ENCODE data around the gene NAXE. TPM values are rescaled to one million over a fixed set of nuclear protein-coding genes. Genes with fewer than 3 reads are reported as not detected.
"Not testable (repeated sequence)": the region's sequence is repeated elsewhere in the genome, so short reads cannot be mapped to it uniquely, and the experiment has no call there.

Gene NAXE
- total RNA-seq, 1 donor from 2014 or later = 126 TPM

DNA sequence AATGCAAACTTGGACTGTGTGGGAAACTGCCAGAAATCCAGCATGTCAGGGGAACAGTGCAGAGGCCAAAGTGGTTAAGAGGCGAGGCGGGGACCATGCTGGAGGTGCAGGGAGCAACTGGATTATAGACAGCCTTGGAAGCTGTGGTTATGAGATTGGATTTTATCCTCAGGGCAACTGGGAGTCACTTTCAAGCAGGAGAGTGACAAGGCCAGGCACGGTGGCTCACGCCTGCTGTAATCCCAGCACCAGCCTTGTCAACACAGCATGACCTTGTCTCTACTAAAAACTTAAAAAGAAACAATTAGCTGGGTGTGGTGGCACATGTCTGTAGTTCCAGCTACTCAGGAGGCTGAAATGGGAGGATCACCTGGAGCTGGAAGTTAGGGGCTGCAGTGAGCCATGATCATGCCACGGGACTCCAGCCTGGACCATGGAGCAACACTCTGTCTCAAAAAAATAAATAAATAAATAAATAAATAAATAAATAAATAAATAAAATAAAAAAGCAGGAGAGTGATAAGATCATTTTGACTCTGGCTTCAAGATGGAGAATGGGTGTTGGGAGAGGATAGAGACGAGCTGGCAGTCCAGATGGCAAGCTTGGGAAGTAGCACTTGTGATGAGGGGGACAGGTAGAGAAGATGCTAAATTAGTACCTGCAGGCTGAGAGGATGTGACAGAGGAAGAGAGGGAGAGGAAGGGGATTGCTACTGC, 31.2 kb downstream of the NAXE start:
- no peak for DNase-seq (ENCODE audit: low read depth, low spot score)

DNA sequence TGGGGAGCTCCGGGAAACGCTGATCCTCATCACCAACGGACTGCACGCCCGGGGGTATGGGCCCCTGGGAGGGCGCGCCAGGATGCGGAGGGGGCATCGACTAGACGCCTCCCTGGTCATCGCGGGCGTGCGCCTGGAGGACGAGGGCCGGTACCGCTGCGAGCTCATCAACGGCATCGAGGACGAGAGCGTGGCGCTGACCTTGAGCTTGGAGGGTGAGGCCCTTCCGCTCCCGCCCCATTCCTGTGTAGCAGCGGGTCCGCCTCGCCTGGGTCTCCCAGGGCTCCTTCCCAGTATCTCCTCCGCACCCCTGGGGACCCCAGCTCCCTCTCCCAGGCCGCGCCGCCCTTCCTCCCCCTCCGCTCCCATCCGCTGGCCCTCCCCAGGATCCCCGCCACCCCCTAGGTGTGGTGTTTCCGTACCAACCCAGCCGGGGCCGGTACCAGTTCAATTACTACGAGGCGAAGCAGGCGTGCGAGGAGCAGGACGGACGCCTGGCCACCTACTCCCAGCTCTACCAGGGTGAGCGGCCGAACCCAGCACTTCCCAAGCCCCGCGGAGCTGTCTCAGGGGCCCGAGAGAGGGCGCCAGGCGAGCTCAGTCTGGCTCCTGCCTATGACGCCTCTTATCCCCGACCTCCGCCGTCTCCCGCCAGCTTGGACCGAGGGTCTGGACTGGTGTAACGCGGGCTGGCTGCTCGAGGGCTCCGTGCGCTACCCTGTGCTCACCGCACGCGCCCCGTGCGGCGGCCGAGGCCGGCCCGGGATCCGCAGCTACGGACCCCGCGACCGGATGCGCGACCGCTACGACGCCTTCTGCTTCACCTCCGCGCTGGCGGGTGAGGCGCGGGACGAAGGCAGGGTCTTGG, 32.6 kb downstream of the NAXE start:
- no peak for DNase-seq (ENCODE audit: low read depth, low spot score)

DNA sequence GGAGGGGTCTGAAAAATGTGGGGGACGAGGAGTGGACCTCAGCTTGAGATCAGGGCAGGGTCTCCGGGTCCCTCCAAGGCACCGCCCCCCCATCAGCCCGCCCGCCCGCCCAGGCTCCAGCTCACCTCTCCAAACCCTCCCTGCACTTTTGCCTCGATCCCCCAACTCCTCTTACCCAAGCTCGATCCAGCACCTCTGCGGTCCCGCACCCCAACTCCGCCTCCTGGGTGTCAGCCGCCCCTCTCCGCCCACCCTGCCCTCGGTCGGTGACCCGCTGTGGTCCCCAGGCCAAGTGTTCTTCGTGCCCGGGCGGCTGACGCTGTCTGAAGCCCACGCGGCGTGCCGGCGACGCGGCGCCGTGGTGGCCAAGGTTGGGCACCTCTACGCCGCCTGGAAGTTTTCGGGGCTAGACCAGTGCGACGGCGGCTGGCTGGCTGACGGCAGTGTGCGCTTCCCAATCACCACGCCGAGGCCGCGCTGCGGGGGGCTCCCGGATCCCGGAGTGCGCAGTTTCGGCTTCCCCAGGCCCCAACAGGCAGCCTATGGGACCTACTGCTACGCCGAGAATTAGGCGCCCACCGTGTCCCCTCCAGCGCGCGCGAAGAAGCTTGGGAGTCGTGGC, 33.3 kb downstream of the NAXE start:
- no peak for DNase-seq (ENCODE audit: low read depth, low spot score)

DNA sequence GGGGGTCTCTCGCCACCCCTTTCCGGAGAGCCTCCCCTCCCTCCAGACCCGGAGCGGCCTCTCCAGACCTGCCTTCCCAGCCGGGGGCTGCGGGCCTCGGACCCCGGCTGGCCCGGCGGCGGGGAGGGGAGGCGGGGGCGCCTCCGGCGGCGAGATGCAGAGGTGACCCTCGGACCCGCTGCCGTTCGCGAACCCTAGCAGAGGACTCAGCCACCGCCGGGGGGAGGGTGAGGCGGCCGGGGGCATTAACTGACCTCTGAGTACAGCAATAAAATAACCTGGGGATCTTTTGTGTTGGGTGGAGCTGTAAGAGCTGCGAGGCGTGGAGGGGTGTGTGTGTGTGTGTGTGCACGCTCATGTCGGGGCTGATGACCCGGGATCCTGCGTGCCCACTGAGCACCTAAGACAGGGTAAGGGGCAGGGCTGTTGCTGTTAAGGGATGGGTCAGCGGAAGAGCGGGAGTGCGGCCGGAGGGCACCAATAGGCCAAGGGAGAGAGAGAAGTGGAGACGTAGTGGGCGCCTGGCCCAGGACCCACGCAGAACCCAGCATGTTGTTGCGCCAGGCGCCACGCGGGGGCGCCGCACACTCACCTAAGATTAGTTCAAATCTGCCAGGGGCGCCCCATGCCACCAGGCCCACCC, 34.0 kb downstream of the NAXE start:
- no peak for DNase-seq (ENCODE audit: low read depth, low spot score)

DNA sequence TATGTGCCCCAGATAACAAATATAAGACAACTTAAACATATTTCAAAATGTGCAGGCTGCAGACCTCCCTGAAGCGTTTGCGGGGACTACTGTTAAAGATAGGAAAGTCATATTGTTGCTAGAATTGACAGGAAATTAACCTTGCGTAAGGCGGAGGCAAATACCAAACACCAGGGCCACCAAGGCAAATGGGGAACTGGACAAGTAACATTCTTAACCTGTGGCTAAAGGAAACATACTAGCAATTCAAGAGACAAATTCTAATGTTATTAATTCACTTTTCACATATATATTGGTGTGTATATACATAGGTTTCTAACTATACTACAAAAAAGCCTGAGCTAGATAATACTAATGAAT, 34.5 kb downstream of the NAXE start:
- DNase-seq (ENCODE audit: low read depth, low spot score) = no peak

DNA sequence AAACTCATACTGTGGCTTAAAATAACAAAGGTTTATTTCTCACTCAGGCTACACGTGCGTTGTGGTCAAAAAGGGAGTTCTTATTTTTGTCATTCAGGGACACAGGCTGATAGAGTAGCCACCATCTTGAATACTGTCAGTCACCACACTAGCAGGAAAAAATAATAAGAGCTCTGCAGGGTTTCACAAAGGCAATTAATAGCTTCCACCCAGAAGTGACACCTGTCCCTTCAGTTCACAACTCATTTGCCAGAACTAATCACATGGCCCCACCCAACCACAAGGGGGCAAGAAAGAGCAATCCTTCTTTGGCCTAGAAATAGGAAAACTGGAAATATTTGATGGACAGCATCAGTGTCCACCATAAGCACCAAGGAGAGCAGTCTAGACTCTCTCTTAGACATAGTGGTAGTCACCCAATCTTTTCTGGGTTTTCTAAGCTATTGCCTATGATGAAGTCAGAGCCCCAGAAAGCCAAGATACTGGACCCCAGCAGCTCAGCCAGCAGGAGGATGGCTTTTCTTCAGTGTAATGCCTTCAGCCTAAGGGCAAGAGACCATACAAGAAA, 35.8 kb downstream of the NAXE start:
- DNase-seq (ENCODE audit: low read depth, low spot score) = no peak

DNA sequence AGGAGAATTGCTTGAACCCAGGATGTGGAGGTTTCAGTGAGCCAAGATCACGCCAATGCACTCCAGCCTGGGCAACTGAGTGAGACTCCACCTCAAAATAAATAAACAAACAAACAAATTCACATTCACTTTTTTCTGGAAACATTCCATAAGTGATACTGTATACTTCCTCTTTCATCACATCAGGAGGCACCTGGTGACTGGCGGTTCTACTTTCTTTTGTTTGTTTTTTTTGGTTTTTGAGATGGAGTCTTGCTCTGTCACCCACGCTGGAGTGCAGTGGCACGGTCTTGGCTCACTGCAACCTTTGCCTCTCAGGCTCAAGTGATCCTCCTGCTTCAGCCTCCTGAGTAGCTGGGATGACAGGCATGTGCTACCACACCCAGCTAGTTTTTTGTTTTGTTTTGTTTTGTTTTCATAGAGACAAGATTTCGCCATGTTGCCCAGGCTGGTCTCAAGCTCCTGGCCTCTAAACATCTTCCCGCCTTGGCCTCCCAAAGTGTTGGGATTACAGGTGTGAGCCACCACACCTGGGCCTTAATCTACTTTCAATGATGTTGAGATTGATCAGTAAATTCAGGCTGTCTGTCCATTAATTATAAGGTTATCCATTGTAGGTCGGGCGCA, 38.4 kb downstream of the NAXE start:
- DNase-seq (ENCODE audit: low read depth, low spot score) = no peak

DNA sequence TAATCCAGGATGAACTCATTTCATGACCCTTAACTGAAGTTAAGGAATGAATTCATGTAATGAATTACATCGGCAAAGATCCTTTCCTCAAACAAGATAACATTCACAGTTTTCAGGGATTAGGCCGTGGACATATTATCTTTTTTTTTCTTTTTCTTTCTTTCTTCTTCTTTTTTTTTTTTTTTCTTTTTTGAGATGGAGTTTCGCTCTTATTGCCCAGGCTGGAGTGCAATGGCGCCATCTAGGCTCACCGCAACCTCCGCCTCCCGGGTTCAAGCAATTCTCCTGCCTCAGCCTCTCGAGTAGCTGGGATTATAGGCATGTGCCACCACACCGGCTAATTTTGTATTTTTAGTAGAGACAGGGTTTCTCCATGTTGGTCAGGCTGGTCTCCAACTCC, 39.6 kb downstream of the NAXE start:
- DNase-seq (ENCODE audit: low read depth, low spot score) = not testable (repeated sequence)

DNA sequence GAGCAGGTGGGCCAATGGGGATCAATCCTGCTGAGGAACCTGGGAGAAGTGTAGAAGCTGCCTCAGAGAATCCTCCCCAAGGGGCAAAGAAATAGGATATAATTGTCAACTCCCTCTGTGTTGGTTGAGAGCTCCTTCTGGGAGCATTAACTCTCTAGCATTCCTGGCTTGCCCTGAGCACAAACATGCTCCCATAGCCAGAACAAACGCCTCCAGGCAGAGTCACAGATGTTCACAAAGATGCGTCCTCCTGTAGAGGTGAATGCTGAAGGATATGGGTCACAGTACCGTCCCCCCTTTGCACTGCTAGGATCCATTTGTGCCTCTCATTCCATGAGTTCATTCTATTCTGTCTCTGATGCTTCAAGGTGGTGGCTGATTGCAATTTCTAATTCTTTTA, 40.8 kb downstream of the NAXE start:
- DNase-seq (ENCODE audit: low read depth, low spot score) = no peak

DNA sequence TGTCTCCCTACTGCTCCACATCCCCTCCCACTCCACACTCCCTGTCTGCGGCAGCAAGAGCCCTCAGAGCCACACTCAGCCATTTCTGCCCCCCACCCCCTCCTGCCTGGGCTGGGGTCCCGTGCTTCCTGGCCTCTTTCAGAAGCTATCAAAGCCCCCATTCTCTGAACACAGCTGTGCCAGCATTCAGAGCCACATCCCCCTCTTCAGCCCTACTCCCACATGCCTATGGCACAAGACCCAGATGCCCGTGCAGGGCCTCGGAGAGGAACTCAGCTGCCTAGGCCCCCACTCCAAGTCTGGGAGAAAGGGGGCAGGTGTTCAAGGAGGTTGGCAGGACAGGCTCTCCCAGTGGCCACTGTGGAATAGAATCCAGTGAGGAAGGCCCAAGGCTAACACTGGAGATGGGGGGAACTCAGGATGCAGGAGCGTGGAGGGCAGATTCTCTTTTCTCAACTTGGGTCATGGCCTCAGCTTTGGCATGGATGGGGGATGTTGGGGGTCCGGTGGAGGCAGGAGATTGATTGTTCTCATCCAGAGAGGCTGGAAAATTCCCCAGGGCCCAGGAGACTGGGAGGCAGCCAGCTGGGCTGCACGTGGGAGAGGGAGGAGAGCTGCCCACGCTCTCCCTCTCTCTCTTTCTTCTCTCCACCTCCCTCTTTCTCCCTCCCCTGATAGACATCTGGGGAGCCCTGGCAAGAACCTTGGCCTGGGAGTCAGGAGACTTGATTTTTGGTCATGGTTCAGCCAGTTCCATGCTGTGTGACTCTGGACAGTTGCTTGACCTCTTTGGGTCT, 46.8 kb downstream of the NAXE start:
- DNase-seq (ENCODE audit: low read depth, low spot score) = no peak

DNA sequence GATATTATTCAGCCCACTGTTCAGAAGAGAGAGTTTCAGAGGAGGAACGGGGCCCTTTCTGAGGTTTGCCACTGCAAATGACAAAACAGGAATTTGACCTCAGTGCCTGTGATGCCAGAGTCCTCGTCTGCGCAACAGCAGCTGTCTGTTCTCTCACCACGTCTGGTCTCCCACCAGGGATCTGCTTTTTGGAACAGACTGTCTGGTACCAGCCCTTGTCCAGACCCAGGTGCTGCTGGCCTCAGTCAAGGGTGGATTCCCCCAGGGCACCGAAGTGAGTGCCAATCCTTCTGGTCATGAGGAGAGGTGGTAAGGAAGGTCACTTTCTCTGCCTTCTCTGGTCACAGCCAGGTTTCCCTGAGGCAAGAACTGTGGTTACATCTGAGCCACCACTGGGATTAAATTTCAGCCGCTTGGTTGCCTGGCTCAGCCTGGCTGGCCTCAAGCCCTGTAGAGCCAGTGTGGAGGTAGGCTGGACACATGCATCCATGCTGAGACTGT, 48.1 kb downstream of the NAXE start:
- no peak for DNase-seq (ENCODE audit: low read depth, low spot score)

DNA sequence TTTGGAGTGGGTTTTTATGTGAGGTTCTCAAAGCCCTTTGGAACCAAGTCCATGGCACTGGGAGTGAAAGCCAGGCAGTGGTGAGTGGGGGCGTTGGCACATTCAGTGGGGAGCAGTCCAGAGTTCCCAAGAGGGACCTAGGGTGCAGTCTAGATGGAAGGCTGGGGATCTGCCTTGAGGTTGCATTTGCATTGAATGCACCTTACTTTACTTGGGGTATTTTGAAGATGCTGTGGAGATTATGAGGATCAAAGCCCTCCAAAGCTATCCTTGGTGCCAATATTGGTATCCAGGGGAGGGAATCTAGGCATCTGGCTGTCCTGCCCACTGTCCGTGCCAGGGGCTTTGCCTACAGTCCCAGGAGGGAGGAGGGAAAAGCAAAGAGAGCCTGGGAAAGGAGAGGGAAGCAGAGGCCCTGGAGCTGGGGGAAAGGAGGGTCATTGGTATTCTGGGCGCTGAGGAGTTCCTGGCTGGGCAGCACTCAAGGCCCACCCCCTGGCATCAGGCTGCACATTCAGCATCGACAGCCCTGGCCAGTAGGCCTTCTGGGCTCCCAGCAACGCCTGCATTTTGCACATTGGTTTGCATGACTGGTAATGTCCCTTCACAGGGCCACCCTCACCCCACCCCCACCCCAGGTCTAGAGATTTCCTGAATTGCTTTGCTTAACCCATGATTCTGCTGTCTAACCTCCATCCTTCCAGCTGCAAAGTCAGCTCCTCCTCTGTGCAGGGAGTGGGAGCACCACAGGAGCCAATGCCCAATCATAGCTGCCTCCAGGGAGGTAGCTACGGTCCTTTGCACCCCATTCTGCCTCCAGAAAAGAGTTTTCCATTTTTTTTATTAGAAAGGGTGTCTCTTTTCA, 49.5 kb downstream of the NAXE start:
- DNase-seq (ENCODE audit: low read depth, low spot score) = no peak

DNA sequence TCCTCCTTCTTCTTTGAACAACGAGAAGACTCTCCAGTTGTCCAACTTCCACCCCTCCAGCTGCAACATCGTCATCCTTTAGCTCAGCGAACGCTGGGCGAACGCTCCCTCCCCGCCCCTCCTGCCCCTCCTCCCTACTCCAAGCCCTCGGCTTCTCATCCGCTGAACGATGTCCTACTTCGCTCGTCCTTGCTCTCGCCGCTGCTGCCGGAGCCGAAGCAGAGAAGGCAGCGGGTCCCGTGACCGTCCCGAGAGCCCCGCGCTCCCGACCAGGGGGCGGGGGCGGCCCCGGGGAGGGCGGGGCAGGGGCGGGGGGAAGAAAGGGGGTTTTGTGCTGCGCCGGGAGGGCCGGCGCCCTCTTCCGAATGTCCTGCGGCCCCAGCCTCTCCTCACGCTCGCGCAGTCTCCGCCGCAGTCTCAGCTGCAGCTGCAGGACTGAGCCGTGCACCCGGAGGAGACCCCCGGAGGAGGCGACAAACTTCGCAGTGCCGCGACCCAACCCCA, 50.2 kb downstream of the NAXE start, which contains the start of gene BCAN:
Gene BCAN (plus strand): TSS at position 357 of the 504 bp plus-strand sequence. CDS start 3,938 bp downstream, outside the sequence.
- no peak for DNase-seq (ENCODE audit: low read depth, low spot score)

DNA sequence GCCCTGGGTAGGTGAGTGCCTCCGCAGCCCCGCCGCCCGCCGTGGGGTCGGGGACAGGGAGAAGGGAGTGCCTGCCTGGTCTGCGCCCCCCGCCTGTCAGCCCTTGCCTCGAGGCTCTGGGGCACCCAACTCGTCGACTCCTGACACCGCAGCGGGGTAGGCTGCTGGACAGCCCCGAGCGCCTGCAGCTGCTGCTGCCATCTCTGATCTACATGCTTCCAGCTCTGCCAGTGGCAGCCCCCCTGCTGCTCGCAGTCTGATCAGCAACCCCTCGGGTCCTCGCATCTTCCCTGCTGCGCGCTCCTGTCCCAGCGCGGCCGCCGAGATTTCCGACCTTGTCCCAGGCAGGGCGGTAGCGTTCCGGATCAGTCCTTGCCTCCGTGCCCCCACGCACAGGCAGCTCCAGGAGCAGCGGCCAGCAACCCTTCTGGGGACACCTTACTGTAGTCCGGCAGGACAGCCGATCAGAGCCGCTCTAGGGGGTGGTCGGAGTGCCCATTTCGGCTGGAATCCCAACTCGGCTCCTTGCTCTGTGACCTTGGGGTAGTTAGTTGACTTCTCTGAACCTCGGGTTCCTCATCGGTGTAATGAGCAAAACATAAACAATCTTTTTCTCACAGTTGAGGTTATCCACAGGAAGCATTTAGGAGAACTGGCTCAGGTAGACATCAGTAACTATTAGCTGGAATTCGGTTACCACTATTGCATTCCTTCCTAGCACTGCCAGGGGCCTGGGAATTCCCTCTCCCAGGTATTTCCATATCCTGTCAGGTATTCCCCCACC, 50.9 kb downstream of the NAXE start:
- no peak for DNase-seq (ENCODE audit: low read depth, low spot score)

DNA sequence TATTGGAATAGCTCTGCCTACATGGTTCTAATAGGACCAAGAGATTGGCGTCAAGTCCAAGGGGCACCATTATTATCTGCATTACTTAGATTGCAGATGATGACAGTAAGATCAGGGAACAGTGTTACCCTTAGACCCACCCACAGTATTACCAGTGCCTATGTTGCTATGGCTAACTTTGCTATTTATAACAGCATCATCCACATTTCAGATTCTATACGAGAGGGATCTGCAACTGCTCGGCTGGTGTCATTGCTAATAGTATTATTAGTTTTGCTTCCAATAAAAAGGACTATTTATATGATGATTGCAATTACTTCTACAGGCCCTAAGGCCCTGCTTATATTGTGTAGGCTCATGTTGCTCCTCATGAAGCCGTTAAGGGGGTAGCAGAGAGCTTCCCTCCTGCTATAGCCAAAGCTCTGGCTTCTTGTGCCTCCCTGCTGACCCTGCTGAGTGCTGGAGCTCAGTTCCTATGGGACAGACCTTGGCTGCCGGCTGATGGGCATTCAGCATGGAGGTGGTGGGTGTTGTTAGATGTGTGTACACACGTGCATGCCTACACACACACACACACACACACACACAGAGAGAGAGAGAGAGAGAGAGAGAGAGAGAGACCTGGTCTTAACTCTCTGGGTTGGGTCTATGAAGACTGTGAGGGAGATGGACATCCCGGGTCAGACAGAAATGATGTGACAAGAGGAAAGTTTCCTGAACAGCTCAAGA, 51.6 kb downstream of the NAXE start:
- DNase-seq (ENCODE audit: low read depth, low spot score) = no peak

DNA sequence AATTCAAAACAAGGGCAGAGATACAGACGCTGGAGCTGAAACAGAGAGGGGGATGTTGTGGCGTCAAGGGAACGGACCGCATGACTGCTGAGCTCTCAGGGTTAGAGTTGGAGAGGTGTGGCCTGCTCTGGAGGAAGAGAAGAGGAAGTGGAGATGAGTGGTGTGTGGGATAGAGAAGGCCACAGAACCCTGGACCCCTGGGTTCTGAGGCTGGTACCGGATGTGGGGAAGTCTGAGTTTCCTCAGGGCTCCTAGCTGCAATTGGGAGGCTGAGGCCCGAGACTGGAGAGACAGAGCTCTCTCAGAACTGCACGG, 52.2 kb downstream of the NAXE start:
- DNase-seq (ENCODE audit: low read depth, low spot score) = no peak
